HG02870 (cell line): ENCODE data around the gene CHIT1.
"Not testable (repeated sequence)": the region's sequence is repeated elsewhere in the genome, so short reads cannot be mapped to it uniquely, and the experiment has no call there.

ENCODE experiments used
- ATAC-seq: cut with Tn5 transposase; IDR thresholded peaks from one replicate; pipeline ENCODE4 v1.9.1; 2021; ENCODE audit warnings: mild to moderate bottlenecking, moderate library complexity; ENCODE audit not compliant: unreplicated experiment

CHIT1 gene

DNA sequence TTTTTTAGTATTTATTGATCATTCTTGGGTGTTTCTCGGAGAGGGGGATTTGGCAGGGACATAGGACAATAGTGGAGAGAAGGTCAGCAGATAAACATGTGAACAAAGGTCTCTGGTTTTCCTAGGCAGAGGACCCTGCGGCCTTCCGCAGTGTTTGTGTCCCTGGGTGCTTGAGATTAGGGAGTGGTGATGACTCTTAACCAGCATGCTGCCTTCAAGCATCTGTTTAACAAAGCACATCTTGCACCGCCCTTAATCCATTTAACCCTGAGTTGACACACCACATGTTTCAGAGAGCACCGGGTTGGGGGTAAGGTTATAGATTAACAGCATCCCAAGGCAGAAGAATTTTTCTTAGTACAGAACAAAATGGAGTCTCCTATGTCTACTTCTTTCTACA, 36.7 kb upstream of the CHIT1 start:
- not testable (repeated sequence) for ATAC-seq

GRCh38 chr1:203265541-203265940, 36.1 kb upstream of the CHIT1 start:
- no peak for ATAC-seq

DNA sequence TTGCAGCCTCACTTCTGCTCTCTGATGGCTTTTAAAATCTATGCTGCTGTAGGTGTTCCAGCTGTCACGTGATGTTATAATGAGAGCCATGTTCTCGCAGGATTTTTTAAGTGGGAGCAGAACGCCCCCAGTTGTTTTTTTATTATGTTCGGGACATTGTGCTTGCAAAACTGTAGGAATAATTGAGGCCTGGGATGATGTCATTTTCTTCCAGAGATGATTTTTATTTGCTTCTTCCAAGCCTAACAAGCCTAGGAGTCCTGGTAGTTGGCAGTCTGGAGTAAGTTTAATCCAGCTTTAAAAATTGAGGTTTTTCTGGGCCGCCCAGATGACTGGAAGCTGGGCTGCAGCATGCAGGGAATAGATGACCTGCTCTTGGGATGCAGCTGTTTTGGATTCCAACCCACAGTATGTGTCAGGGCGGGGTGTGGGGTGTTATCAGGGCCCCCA, 34.6 kb upstream of the CHIT1 start:
- no peak for ATAC-seq

GRCh38 chr1:203263496-203263895, 34.0 kb upstream of the CHIT1 start:
- no peak for ATAC-seq

DNA sequence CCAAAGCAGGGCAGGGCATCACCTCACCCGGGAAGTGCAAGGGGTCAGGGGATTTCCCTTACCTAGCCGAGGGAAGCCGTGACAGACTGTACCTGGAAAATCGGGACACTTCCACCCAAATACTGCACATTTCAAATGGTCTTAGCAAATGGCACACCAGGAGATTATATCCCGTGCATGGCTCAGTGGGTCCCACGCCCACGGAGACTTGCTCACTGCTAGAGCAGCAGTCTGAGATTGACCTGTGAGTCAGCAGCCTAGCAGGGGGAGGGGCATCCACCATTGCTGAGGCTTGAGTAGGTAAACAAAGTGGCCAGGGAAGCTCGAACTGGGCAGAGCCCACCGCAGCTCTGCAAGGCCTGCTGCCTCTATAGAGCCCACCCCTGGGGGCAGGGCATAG, 27.2 kb upstream of the CHIT1 start:
- ATAC-seq, result not testable (repeated sequence)

DNA sequence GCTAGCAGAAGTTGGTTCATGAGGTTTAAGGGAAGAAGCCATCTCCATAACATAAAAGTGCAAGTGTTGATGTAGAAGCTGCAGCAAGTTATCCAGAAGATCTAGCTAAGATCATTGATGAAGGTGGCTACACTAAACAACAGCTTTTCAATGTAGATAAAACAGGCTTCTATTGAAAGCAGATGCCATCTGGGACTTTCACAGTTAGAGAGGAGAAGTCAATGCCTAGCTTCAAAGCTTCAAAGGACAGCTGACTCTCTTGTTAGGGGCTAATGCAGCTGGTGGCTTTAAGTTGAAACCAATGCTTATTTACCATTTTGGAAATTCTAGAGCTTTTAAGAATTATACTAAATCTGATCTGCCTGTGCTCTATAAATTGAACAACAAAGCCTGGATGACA, 25.3 kb upstream of the CHIT1 start:
- ATAC-seq, result not testable (repeated sequence)

GRCh38 chr1:203252678-203253077, 23.2 kb upstream of the CHIT1 start:
- no peak for ATAC-seq

DNA sequence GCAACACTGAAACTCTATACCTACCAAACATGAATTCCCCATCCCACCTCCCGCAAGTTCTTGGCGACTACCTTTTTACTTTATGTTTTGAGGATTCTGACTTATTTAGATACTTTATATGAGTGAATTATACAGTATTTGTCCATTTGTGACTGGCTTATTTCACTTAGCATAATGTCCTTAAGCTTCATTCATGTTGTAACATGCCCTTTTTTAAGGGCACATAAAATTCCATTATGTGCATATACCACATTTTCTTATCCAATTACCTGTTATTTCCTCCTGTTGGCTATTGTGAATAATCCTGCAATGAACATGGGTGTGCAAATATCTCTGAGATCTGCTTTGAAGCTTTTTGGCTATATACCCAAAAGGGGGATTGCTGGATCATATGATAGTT, 22.0 kb upstream of the CHIT1 start:
- no peak for ATAC-seq

DNA sequence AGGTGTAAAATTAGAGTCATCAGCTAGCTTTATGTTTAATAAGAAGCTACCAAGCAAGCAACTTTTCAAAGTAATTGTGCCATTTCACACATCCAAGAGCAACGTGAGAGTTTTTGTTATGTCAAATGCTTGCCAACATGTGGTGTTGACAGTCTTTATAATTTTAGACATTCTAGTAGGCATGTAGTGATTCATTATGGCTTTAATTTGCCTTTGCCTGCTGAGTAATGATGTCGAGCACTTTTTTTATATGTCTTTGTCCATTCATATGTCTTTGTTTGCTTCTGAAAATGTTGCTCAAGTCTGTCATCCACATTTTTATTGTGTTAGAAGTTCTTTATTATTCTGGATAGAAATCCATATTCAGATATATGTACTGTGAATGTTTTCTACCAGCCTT, 21.4 kb upstream of the CHIT1 start:
- ATAC-seq, result no peak

DNA sequence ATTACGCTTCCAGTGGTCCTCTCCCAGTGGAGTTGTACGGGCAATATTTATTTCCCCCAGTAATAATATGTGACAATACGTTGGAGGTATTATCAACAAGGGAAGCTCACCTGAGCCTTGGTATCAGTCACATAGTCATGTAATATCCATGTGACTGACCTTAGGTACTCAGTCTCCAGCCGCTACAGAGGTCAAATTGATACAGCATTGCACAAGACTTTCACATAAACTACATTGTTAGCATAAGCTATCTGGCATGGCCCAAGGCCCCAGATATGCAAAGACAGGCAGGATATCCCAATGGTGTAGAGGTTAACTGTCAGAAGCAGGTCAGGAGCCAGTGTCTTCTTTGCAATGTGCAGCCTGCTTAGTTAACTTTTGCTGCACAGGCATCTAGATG, 15.3 kb upstream of the CHIT1 start:
- ATAC-seq, result no peak

GRCh38 chr1:203241708-203242107, 12.2 kb upstream of the CHIT1 start:
- not testable (repeated sequence) for ATAC-seq

- no peak for ATAC-seq
Observed at GRCh38 chr1:203239526-203240305, 10.2 kb upstream of the CHIT1 start.

- no peak for ATAC-seq
Observed at GRCh38 chr1:203239081-203239480, 9.6 kb upstream of the CHIT1 start.

GRCh38 chr1:203238535-203238934, 9.1 kb upstream of the CHIT1 start:
- ATAC-seq, result no peak

DNA sequence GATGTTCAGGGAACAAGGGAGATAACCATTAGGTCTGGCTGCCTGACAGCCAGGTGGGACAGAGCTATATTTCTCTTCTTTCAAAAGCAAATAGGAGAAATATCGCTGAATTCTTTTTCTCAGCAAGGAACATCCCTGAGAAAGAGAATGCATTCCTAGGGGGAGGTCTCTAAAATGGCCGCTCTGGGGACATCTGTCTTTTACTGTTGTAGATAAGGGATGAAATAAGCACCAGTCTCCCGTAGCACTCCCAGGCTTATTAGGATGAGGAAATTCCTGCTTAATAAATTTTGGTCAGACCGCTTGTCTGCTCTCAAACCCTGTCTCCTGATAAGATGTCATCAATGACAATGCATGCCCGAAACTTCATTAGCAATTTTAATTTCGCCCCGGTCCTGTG, 5.4 kb upstream of the CHIT1 start:
- not testable (repeated sequence) for ATAC-seq

- ATAC-seq, result no peak
Observed at GRCh38 chr1:203228670-203229069, 803 bp downstream of the CHIT1 start.

DNA sequence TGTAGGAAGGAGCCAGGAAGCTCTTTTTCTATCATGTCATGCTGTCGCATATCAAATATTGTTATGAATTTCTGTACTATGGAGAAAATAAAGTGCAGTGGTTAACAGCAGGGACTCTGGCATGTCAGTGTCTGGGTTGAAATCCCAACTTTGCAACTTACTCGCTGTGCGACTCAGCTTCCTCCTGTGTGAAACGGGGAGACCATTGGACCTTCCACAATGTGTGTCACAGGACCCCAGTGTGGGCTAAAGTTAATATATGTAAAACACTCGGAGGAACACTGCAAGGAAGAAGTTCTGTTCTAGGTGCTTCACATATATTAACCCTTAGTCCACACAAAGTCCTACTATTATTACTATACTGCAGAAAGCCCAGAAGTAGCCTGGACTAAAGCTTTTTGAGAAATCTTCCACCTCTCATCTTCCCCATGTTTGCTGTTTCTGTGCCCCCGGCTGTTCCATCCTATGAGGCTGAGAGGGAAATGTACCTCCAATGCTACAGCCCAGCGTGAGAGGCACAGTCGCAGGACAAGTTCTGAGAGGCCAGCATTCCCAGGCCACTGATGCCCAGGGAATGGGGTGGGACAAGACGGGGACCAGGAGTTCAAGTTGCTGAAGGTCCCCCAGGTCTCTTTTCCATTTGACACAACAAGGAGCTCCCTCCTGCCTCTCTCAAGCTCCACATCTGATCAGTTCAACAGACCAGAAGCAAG, 1.9 kb downstream of the CHIT1 start:
- no peak for ATAC-seq

DNA sequence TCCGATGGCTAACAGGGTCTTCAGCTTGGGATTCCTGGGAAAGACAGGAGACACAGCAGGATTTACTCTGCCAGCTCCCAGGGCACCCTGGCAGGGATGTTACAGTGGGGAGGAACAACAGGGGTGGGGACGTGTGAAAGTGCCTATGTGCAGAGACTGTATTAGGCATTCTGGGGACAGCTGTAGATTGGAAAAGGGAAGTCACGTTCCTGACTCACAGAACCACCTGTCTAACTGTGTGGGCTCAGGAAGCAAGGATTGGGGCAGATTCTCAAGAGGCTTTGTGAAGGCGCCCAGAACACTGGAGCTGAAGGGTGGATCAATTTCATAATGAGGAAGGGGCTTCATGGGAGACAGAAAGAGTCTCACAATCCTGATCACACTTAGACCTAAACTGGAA, 4.4 kb downstream of the CHIT1 start:
- ATAC-seq, result no peak

DNA sequence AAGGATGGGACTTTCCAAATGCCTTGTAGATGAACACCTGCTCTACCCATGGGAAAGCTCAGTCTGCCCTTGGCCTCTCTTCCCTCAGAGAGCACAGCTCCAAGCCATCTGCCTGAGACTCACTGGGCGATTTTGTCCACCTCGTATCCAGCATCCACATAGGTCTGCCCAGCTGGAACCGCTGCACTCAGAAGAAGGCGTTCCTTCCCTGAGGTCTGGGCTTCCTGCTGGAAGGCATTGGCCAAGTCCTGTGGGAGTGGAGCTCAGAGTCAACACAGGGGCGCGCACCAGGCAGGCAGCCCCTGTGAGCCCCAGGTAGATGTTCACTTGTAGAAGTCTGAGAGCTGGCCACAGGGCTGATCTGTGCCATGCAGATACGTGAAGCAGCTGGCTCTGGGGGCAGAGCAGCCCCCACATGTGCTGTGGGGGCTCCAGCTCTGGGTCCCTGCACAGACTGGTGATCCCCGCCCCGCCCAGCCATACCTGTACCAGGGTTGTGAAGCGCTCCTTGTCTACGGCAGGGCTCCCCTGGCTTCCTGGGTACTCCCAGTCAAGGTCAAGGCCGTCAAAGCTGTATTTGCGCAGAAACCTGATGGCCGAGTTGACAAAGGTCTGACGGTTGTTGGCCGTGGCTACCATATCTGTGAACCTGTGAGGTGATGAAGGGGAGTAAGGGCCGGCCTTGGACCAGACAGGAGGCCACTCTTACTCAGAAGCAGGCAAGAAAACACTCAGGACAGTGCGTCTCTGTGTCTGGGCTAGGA, 6.3 kb downstream of the CHIT1 start:
- ATAC-seq, result no peak

GRCh38 chr1:203219934-203220333, 9.5 kb downstream of the CHIT1 start:
- ATAC-seq, result no peak

DNA sequence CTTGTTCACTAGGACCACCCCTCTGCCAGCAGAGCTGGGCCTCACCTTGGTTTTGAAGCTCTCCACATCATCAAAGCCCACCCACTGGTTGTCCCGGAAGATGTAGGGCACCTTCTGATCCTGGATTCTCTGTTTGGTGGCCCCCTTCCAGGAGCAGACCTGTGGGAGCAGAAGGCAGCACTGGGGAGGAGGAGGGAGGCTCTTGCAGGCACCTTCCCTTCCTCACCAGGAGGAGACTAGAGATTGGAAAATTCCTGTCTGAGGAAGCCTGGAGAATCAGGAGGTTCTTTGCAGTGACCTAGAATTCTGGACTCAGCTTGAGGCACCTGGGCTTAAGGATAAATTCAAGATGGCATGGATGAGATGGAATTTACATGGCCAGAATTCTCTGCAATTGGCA, 10.3 kb downstream of the CHIT1 start:
- ATAC-seq, result no peak

GRCh38 chr1:203217668-203218067, 11.8 kb downstream of the CHIT1 start:
- ATAC-seq, result no peak
